ENCODE measurements around the gene DENND5A.

- TF ChIP-seq POLR2A (IDR thresholded peaks at IDR 0.05; ENCODE audit: low read length), result no peak
- no peak for TF ChIP-seq GATA1 (IDR thresholded peaks at IDR 0.05; ENCODE audit: low read depth, low read length)
Observed at GRCh38 chr11:9231848-9232177, 33.3 kb downstream of the DENND5A start.
